Measurements from ENCODE around the gene THSD4. TPM values are rescaled to one million over a fixed set of nuclear protein-coding genes. Genes with fewer than 3 reads are reported as not detected.

THSD4 gene
- total RNA-seq, 1 experiment from 2014 or later, result 65.4 TPM

DNA sequence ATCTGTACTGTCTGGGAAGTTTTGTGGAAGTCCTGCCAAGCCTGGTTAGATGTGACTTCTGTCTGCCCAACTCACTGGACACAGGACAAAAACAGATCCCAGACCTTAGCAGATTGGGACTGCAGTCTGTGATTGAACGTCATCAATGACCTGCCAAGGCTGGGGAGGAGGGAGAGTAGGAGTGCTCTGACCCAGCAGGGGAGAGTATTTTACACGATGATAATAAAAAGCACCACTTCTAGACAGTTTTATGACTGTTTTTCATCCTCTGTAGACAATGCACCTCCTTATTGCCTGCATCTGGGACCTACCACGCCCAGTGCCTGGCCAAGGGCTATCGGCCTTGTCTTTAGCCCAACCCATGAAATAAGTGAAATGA is 592.8 kb downstream of the THSD4 start:
- ATAC-seq (no peak), DNase-seq (ENCODE audit: low read depth, low spot score) (no peak)
- H3K36me3 ChIP-seq (ENCODE audit: control insufficient read depth, insufficient read depth, low read length), result no peaks in the 10 kb centered on the region
- no peaks in the 10 kb centered on the region for H3K27me3 ChIP-seq (ENCODE audit: control insufficient read depth, insufficient read depth, low read length)
- H3K9me3 ChIP-seq (ENCODE audit: control insufficient read depth, insufficient read depth, low read depth, low read length), result no peaks in the 10 kb centered on the region
- POLR2A ChIA-PET, result interaction anchor here (0.6 kb wide), 1 partner anchor 362 kb away, joined by 4 read pairs; no protein-coding TSS in a partner anchor
- H3K4me1 ChIP-seq (ENCODE audit: control insufficient read depth, insufficient read depth, low read length), result peaks cover 4% of the 10 kb centered on the region; the same call in 1 of the 2 replicates
- H3K4me3 ChIP-seq (ENCODE audit: low read depth in 2 of 2, low read length in 2 of 2), result no peak overlapping the region
- intact Hi-C loops (cut with micrococcal nuclease; ENCODE audit: unreplicated experiment), result no loop called here
- CTCF ChIA-PET, result no interaction called here
- no peak overlapping the region for H3K27ac ChIP-seq (ENCODE audit: low read length)
- TF ChIP-seq SIN3A (IDR thresholded peaks at IDR 0.05; ENCODE audit: borderline replicate concordance, insufficient read depth, low read depth, low read length) (no peak), REST (IDR thresholded peaks at IDR 0.05; ENCODE audit: insufficient read depth in 1 of 2, low read depth in 2 of 2, low read length in 1 of 2) (no peak), POLR2AphosphoS5 (IDR thresholded peaks at IDR 0.05; ENCODE audit: low read depth, low read length) (no peak), TCF7L2 (IDR thresholded peaks at IDR 0.05; ENCODE audit: low read depth, low read length) (no peak)
- TF ChIP-seq, protein P1, sequence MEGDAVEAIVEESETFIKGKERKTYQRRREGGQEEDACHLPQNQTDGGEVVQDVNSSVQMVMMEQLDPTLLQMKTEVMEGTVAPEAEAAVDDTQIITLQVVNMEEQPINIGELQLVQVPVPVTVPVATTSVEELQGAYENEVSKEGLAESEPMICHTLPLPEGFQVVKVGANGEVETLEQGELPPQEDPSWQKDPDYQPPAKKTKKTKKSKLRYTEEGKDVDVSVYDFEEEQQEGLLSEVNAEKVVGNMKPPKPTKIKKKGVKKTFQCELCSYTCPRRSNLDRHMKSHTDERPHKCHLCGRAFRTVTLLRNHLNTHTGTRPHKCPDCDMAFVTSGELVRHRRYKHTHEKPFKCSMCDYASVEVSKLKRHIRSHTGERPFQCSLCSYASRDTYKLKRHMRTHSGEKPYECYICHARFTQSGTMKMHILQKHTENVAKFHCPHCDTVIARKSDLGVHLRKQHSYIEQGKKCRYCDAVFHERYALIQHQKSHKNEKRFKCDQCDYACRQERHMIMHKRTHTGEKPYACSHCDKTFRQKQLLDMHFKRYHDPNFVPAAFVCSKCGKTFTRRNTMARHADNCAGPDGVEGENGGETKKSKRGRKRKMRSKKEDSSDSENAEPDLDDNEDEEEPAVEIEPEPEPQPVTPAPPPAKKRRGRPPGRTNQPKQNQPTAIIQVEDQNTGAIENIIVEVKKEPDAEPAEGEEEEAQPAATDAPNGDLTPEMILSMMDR (IDR thresholded peaks at IDR 0.05), result no peak
- in situ Hi-C loops (cut with HindIII; ENCODE audit: low pct_unique_long_range_greater_than_20kb, low sequenced_read_pairs), result no loop called here
- no TSS peak for BruUV-seq (replicated peaks)

GRCh38 chr15:71708741-71709140 is 593.5 kb downstream of the THSD4 start:
- DNase-seq (ENCODE audit: low read depth, low spot score), result no peak
- no peak for TF ChIP-seq SIN3A (IDR thresholded peaks at IDR 0.05; ENCODE audit: borderline replicate concordance, insufficient read depth, low read depth, low read length)
- no peak for TF ChIP-seq POLR2AphosphoS5 (IDR thresholded peaks at IDR 0.05; ENCODE audit: low read depth, low read length)
- TF ChIP-seq REST (IDR thresholded peaks at IDR 0.05; ENCODE audit: insufficient read depth in 1 of 2, low read depth in 2 of 2, low read length in 1 of 2), result no peak
- no peak for TF ChIP-seq TCF7L2 (IDR thresholded peaks at IDR 0.05; ENCODE audit: low read depth, low read length)
- TF ChIP-seq, protein P1 (IDR thresholded peaks at IDR 0.05), result no peak
- Histone ChIP-seq H3K27me3 (ENCODE audit: control insufficient read depth, insufficient read depth, low read length) (no peaks in the 10 kb centered on the region), H3K36me3 (ENCODE audit: control insufficient read depth, insufficient read depth, low read length) (no peaks in the 10 kb centered on the region), H3K4me1 (ENCODE audit: control insufficient read depth, insufficient read depth, low read length) (peaks cover 4% of the 10 kb centered on the region; the same call in 1 of the 2 replicates), H3K27ac (ENCODE audit: low read length) (no peak overlapping the region), H3K4me3 (ENCODE audit: low read depth in 2 of 2, low read length in 2 of 2) (no peak overlapping the region), H3K9me3 (ENCODE audit: control insufficient read depth, insufficient read depth, low read depth, low read length) (no peaks in the 10 kb centered on the region)
- ChIA-PET CTCF (interaction anchor here (0.5 kb wide), 1 partner anchor 524 kb away, joined by 3 read pairs; no protein-coding TSS in a partner anchor), POLR2A (no interaction called here)
- in situ Hi-C loops (cut with HindIII; ENCODE audit: low pct_unique_long_range_greater_than_20kb, low sequenced_read_pairs), result no loop called here
- intact Hi-C loops (cut with micrococcal nuclease; ENCODE audit: unreplicated experiment), result no loop called here
- no TSS peak for BruUV-seq (replicated peaks)
- no peak for ATAC-seq
